ENCODE measurements around the gene UBQLNL. TPM values are rescaled to one million over a fixed set of nuclear protein-coding genes. Genes with fewer than 3 reads are reported as not detected.

UBQLNL gene, protein sequence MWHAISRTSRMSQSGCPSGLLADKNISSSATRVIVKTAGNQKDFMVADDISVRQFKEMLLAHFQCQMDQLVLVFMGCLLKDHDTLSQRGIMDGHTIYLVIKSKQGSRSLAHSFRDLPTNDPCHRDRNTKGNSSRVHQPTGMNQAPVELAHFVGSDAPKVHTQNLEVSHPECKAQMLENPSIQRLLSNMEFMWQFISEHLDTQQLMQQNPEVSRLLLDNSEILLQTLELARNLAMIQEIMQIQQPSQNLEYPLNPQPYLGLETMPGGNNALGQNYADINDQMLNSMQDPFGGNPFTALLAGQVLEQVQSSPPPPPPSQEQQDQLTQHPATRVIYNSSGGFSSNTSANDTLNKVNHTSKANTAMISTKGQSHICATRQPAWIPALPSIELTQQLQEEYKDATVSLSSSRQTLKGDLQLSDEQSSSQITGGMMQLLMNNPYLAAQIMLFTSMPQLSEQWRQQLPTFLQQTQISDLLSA
- under 1 TPM; 0.15 to 0.49 TPM for polyA plus RNA-seq

DNA sequence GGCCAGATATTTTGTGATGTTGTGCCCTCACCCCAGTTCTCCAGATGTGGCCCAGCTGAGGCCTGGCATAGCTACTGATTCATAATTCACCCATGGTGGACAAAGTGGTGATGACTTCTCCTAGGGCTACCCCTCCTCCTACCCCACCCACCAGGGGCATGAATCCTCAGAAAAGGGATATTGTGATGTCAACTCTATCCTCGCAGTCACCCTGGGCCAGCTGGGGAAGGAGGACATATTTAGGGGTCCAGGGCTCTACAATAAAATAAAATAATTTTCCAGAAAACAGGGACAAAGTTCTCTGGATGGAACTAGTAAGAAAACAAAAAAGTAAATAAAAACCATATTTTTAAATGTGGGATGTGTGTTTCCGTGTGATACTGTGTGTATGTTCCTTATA is at the start of gene UBQLNL:
TSS of gene UBQLNL (minus strand) at position 101 of the 400 bp plus-strand sequence. CDS start 258 bp downstream, outside the sequence.
- no peaks in the 10 kb centered on the region for H3K36me3 ChIP-seq (ENCODE audit: control insufficient read depth in 2 of 2, insufficient read depth in 2 of 2, low read length in 1 of 2)
- no peaks in the 10 kb centered on the region for H3K9me3 ChIP-seq (ENCODE audit: control insufficient read depth in 2 of 2, insufficient read depth in 1 of 2, low read depth in 1 of 2, low read length in 1 of 2)
- H3K4me1 ChIP-seq (ENCODE audit: control insufficient read depth in 2 of 2, insufficient read depth in 2 of 2, low read length in 1 of 2) = no peaks in the 10 kb centered on the region
- no peaks in the 10 kb centered on the region for H3K27me3 ChIP-seq (ENCODE audit: control insufficient read depth in 1 of 2, insufficient read depth in 2 of 2, low read length in 2 of 2)
- H3K27ac ChIP-seq (ENCODE audit: low read depth in 2 of 2, low read length in 1 of 2) = no peak within 1 kb of the TSS
- H3K4me3 ChIP-seq (ENCODE audit: low read depth in 1 of 2, low read length in 2 of 2) = no peak within 1 kb of the TSS
- 90 to 92% methylated on average over 2 of the region's 2 CpGs for WGBS, 2 donors

DNA sequence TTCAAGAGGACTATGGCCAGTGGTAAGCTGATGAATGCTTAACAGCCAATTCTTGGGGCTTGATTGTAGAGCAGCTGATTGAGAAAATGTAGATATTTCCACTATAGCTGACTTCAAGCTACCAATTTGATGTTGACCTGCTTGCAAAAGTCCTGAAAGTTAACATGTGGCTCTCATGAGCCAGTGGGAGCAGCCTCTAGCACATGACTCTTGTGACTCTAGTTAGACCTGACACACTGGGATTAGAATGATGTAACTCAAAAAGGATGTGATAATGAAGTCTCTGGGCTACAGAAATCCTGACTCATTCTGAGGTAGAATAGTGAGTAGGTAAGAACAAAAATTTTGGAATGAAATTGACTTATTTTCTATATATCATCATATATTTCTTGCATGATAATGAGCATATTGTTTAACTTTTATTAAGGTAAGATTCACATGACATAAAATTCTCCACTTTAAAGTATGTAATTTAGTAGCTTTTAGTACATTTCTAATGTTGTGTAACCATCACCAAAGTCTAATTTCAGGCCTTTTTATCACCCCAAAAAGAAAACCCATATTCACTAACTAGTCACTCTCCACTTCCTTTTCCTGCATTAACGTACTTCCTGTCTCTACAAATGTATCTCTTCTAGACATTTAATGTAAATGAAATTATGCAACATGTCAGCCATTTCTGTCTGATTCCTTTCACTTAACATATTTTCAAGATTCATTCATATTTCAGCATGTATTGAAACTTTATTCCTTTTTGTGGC is 47.9 kb upstream of the UBQLNL start:
- H3K27ac ChIP-seq (ENCODE audit: low read depth in 2 of 2, low read length in 1 of 2) = no peak overlapping the region
- H3K27me3 ChIP-seq (ENCODE audit: control insufficient read depth in 1 of 2, insufficient read depth in 2 of 2, low read length in 2 of 2) = no peaks in the 10 kb centered on the region
- WGBS, 2 donors = 70 to 73% methylated on average over 1 of the region's 1 CpG
- no peaks in the 10 kb centered on the region for H3K36me3 ChIP-seq (ENCODE audit: control insufficient read depth in 2 of 2, insufficient read depth in 2 of 2, low read length in 1 of 2)
- no peak overlapping the region for H3K4me3 ChIP-seq (ENCODE audit: low read depth in 1 of 2, low read length in 2 of 2)
- H3K9me3 ChIP-seq (ENCODE audit: control insufficient read depth in 2 of 2, insufficient read depth in 1 of 2, low read depth in 1 of 2, low read length in 1 of 2) = no peaks in the 10 kb centered on the region
- H3K4me1 ChIP-seq (ENCODE audit: control insufficient read depth in 2 of 2, insufficient read depth in 2 of 2, low read length in 1 of 2) = no peaks in the 10 kb centered on the region

DNA sequence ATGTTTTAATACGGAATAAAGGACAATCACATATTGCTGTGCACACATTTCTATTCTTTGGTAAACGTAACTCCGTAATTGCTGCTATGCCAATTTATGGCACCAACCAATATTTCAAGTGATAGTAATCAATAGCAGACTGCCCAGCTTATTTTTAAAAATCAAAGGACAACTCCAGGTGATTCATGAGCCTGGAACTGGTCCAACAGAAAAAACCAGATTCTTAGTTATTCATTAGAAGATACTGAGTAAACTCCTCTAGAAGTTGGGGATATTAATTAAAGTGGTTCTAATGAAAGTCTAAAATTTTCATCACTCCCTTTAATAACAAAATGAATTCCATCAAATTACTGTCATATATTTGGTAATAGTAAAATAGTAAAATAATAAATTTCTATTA is 41.3 kb upstream of the UBQLNL start:
- no peaks in the 10 kb centered on the region for H3K4me1 ChIP-seq (ENCODE audit: control insufficient read depth in 2 of 2, insufficient read depth in 2 of 2, low read length in 1 of 2)
- WGBS, 2 donors = 46 to 54% methylated on average over 3 of the region's 3 CpGs
- no peaks in the 10 kb centered on the region for H3K36me3 ChIP-seq (ENCODE audit: control insufficient read depth in 2 of 2, insufficient read depth in 2 of 2, low read length in 1 of 2)
- H3K27ac ChIP-seq (ENCODE audit: low read depth in 2 of 2, low read length in 1 of 2) = no peak overlapping the region
- no peaks in the 10 kb centered on the region for H3K27me3 ChIP-seq (ENCODE audit: control insufficient read depth in 1 of 2, insufficient read depth in 2 of 2, low read length in 2 of 2)
- H3K9me3 ChIP-seq (ENCODE audit: control insufficient read depth in 2 of 2, insufficient read depth in 1 of 2, low read depth in 1 of 2, low read length in 1 of 2) = no peaks in the 10 kb centered on the region
- H3K4me3 ChIP-seq (ENCODE audit: low read depth in 1 of 2, low read length in 2 of 2) = no peak overlapping the region

DNA sequence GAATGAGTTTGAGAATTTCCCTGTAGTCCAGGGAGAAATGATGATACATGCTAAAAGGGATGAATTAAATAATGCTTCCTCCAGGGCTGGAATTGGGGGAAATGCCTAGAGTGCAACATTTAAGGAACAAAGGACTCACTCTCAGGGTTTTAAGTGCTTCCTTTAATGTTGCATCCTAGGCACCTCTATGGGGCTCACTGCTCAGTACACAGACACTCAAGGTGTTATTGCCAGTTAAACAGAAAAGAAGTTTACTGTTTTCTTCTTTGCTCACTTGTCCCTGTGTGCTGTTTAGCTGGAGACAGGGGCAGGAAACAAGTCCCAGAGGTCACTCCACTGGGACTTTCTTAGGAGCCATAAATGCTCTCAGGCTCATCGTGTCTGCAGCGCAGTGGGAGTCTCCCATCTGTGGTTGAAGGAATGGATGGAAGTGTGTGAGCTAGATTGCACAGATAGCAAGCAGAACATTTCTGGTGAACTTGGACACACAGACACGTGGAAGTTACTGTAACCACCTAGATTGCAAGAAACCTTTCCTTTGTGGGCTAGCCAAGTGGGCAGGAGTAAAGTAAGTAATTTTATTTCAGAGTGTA is 40.2 kb upstream of the UBQLNL start:
- no peak overlapping the region for H3K27ac ChIP-seq (ENCODE audit: low read depth in 2 of 2, low read length in 1 of 2)
- no peaks in the 10 kb centered on the region for H3K4me1 ChIP-seq (ENCODE audit: control insufficient read depth in 2 of 2, insufficient read depth in 2 of 2, low read length in 1 of 2)
- 56 to 69% methylated on average over 3 of the region's 3 CpGs for WGBS, 2 donors
- H3K4me3 ChIP-seq (ENCODE audit: low read depth in 1 of 2, low read length in 2 of 2) = no peak overlapping the region
- no peaks in the 10 kb centered on the region for H3K36me3 ChIP-seq (ENCODE audit: control insufficient read depth in 2 of 2, insufficient read depth in 2 of 2, low read length in 1 of 2)
- H3K27me3 ChIP-seq (ENCODE audit: control insufficient read depth in 1 of 2, insufficient read depth in 2 of 2, low read length in 2 of 2) = no peaks in the 10 kb centered on the region
- H3K9me3 ChIP-seq (ENCODE audit: control insufficient read depth in 2 of 2, insufficient read depth in 1 of 2, low read depth in 1 of 2, low read length in 1 of 2) = no peaks in the 10 kb centered on the region

DNA sequence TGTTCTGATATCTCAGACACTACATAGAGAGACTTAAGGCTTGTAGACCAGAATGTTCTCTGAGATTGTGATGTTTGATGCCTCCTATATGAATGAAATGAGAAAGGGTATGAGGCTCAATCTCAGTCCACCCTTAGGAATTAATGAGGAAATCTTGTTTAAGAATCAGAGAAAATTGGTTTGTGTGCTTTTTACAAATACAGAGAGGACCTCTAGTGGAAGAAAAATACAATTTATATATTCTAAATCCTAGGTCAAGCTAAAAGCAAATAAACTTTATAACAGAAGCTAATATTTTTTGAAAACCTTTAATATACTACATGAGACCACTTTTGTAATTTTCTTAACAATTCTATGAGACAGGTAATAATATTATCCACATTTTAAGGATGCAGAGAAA is 36.8 kb upstream of the UBQLNL start:
- no peaks in the 10 kb centered on the region for H3K36me3 ChIP-seq (ENCODE audit: control insufficient read depth in 2 of 2, insufficient read depth in 2 of 2, low read length in 1 of 2)
- no peak overlapping the region for H3K4me3 ChIP-seq (ENCODE audit: low read depth in 1 of 2, low read length in 2 of 2)
- H3K27ac ChIP-seq (ENCODE audit: low read depth in 2 of 2, low read length in 1 of 2) = no peak overlapping the region
- H3K4me1 ChIP-seq (ENCODE audit: control insufficient read depth in 2 of 2, insufficient read depth in 2 of 2, low read length in 1 of 2) = no peaks in the 10 kb centered on the region
- no peaks in the 10 kb centered on the region for H3K9me3 ChIP-seq (ENCODE audit: control insufficient read depth in 2 of 2, insufficient read depth in 1 of 2, low read depth in 1 of 2, low read length in 1 of 2)
- H3K27me3 ChIP-seq (ENCODE audit: control insufficient read depth in 1 of 2, insufficient read depth in 2 of 2, low read length in 2 of 2) = no peaks in the 10 kb centered on the region

DNA sequence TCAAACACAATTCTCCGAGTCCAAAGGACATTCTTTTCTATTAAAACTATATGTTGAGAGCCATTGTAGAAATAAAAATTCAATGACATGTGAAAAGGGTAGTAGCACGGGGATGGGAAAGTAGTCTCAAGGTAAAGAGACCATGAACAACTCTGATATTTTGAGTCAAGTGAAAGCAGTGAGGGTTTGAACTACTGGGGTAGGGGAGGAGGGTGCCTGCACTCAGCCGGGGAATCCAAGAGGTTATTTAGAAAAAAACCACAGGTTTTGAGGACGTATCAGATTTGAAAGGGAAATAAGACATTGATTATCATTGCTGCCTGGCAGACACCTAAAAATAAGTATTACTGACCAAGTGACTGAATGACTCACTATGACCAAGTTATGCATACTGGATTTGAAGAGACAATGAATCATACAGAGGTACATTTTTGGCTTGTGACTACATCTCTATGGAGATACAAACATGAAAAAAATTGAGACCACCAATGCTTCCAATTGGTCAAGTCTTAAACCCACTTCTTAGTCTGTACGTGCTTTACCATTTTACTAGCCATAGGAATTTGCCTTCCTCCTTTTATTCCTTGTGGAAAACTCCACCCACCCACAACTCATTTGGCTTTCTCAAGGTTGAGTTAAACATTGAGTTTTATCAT is 34.1 kb upstream of the UBQLNL start:
- no peaks in the 10 kb centered on the region for H3K36me3 ChIP-seq (ENCODE audit: control insufficient read depth in 2 of 2, insufficient read depth in 2 of 2, low read length in 1 of 2)
- no peak overlapping the region for H3K4me3 ChIP-seq (ENCODE audit: low read depth in 1 of 2, low read length in 2 of 2)
- H3K27me3 ChIP-seq (ENCODE audit: control insufficient read depth in 1 of 2, insufficient read depth in 2 of 2, low read length in 2 of 2) = no peaks in the 10 kb centered on the region
- H3K27ac ChIP-seq (ENCODE audit: low read depth in 2 of 2, low read length in 1 of 2) = no peak overlapping the region
- H3K4me1 ChIP-seq (ENCODE audit: control insufficient read depth in 2 of 2, insufficient read depth in 2 of 2, low read length in 1 of 2) = no peaks in the 10 kb centered on the region
- H3K9me3 ChIP-seq (ENCODE audit: control insufficient read depth in 2 of 2, insufficient read depth in 1 of 2, low read depth in 1 of 2, low read length in 1 of 2) = no peaks in the 10 kb centered on the region
- 64 to 70% methylated on average over 5 of the region's 5 CpGs for WGBS, 2 donors

DNA sequence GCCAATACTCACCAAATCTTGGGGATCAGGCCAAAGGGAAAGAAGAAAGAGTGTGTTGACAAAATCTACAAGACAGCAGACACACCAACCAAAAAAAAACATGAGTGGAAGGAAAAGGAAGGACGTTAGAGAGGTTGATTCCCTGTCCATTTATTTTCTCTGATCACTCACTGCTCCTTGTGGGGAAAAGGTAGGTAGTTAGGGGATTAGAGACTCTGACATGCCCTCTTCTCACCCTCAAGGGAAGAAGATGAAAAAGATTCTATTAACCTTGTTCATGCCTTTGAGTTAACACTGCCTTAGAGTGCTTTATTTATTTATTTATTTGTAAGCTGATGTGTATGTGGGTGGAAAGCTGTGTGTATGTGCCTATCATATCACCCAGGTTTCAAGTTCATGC is 31.9 kb upstream of the UBQLNL start, which contains the start of gene OR52H1:
TSS of gene OR52H1 (minus strand) at position 101 of the 400 bp plus-strand sequence. CDS start 3,035 bp downstream, outside the sequence.
- Histone ChIP-seq H3K4me3 (ENCODE audit: low read depth in 1 of 2, low read length in 2 of 2) (no peak within 1 kb of the TSS), H3K9me3 (ENCODE audit: control insufficient read depth in 2 of 2, insufficient read depth in 1 of 2, low read depth in 1 of 2, low read length in 1 of 2) (no peaks in the 10 kb centered on the region)
- WGBS, 2 donors = 38 to 55% methylated on average over 1 of the region's 1 CpG

DNA sequence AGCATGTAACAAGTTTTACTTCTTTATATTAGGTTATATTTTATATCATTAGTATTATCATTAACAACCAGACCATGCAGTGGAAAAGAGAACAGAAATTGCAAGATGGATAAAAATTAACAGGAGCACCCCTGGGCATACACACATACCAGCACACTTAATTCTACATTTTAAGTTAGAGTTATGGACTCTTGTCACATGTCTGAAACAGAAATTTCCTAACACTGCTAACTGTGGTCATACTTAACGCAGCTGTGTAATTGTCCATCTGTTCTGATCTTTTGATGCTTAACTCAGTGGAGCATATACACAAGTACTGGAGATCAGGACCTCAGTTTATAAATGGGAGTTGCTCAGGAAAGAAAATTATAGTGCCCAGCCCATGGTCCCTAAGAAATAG is 31.5 kb upstream of the UBQLNL start:
- 94 to 95% methylated on average over 1 of the region's 1 CpG for WGBS, 2 donors
- H3K27me3 ChIP-seq (ENCODE audit: control insufficient read depth in 1 of 2, insufficient read depth in 2 of 2, low read length in 2 of 2) = no peaks in the 10 kb centered on the region
- H3K27ac ChIP-seq (ENCODE audit: low read depth in 2 of 2, low read length in 1 of 2) = no peak overlapping the region
- H3K4me1 ChIP-seq (ENCODE audit: control insufficient read depth in 2 of 2, insufficient read depth in 2 of 2, low read length in 1 of 2) = no peaks in the 10 kb centered on the region
- H3K9me3 ChIP-seq (ENCODE audit: control insufficient read depth in 2 of 2, insufficient read depth in 1 of 2, low read depth in 1 of 2, low read length in 1 of 2) = no peaks in the 10 kb centered on the region
- no peaks in the 10 kb centered on the region for H3K36me3 ChIP-seq (ENCODE audit: control insufficient read depth in 2 of 2, insufficient read depth in 2 of 2, low read length in 1 of 2)
- H3K4me3 ChIP-seq (ENCODE audit: low read depth in 1 of 2, low read length in 2 of 2) = no peak overlapping the region

More for the DNA sequence above, 31.9 kb upstream of the UBQLNL start, which contains the start of gene OR52H1:
- Histone ChIP-seq H3K36me3 (ENCODE audit: control insufficient read depth in 2 of 2, insufficient read depth in 2 of 2, low read length in 1 of 2) (no peaks in the 10 kb centered on the region), H3K27me3 (ENCODE audit: control insufficient read depth in 1 of 2, insufficient read depth in 2 of 2, low read length in 2 of 2) (no peaks in the 10 kb centered on the region), H3K27ac (ENCODE audit: low read depth in 2 of 2, low read length in 1 of 2) (no peak within 1 kb of the TSS), H3K4me1 (ENCODE audit: control insufficient read depth in 2 of 2, insufficient read depth in 2 of 2, low read length in 1 of 2) (no peaks in the 10 kb centered on the region)

DNA sequence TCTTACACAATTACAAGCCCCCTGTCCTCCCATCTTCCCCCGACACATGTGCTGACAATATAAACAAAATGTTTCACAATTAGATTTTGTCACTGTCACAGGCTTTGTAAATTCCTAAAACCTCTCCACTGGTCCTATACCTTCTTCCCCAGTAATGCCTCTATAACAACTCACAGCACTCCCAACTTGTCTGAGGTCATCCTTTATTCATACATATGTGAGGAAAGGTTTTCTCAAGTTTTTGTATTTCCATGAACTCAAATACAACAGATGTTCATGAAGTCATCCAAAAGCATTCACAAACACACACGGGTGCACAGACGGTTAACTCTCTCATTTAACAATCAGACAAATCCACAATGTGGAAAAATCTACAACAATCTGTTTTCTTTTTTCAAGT is 30.0 kb upstream of the UBQLNL start:
- no peaks in the 10 kb centered on the region for H3K4me1 ChIP-seq (ENCODE audit: control insufficient read depth in 2 of 2, insufficient read depth in 2 of 2, low read length in 1 of 2)
- whole genome bisulfite sequencing, 2 donors = 87% methylated on average over 3 of the region's 3 CpGs
- H3K36me3 ChIP-seq (ENCODE audit: control insufficient read depth in 2 of 2, insufficient read depth in 2 of 2, low read length in 1 of 2) = no peaks in the 10 kb centered on the region
- no peak overlapping the region for H3K27ac ChIP-seq (ENCODE audit: low read depth in 2 of 2, low read length in 1 of 2)
- no peak overlapping the region for H3K4me3 ChIP-seq (ENCODE audit: low read depth in 1 of 2, low read length in 2 of 2)
- no peaks in the 10 kb centered on the region for H3K9me3 ChIP-seq (ENCODE audit: control insufficient read depth in 2 of 2, insufficient read depth in 1 of 2, low read depth in 1 of 2, low read length in 1 of 2)
- H3K27me3 ChIP-seq (ENCODE audit: control insufficient read depth in 1 of 2, insufficient read depth in 2 of 2, low read length in 2 of 2) = no peaks in the 10 kb centered on the region
